Fibroblast of mammary gland (primary cell): ENCODE results near the gene CAPN2.

Source experiments
- DNase-seq: peaks from one replicate; pipeline ENCODE4 v3.0.0-alpha.2; 2010; ENCODE audit warnings: low read depth
- H3K4me3 ChIP-seq: 2 replicates; pipeline ENCODE4 v1.5.1; 2011; ENCODE audit warnings: low read depth, mild to moderate bottlenecking, low read length, moderate library complexity; ENCODE audit not compliant: control insufficient read depth
- TF ChIP-seq, protein P1 (sequence below): conservative IDR thresholded peaks from 2 replicates; pipeline ENCODE4 v1.5.1; 2011; ENCODE audit warnings: low read depth, low read length, inconsistent platforms; ENCODE audit not compliant: control insufficient read depth, insufficient read depth

CAPN2 gene

GRCh38 chr1:223763251-223763650 lies 50.9 kb downstream of the CAPN2 start:
- no peak overlapping the region for H3K4me3 ChIP-seq
- DNase-seq: no peak
- TF ChIP-seq, protein P1, sequence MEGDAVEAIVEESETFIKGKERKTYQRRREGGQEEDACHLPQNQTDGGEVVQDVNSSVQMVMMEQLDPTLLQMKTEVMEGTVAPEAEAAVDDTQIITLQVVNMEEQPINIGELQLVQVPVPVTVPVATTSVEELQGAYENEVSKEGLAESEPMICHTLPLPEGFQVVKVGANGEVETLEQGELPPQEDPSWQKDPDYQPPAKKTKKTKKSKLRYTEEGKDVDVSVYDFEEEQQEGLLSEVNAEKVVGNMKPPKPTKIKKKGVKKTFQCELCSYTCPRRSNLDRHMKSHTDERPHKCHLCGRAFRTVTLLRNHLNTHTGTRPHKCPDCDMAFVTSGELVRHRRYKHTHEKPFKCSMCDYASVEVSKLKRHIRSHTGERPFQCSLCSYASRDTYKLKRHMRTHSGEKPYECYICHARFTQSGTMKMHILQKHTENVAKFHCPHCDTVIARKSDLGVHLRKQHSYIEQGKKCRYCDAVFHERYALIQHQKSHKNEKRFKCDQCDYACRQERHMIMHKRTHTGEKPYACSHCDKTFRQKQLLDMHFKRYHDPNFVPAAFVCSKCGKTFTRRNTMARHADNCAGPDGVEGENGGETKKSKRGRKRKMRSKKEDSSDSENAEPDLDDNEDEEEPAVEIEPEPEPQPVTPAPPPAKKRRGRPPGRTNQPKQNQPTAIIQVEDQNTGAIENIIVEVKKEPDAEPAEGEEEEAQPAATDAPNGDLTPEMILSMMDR: no peak

GRCh38 chr1:223763881-223764280 lies 51.5 kb downstream of the CAPN2 start:
- TF ChIP-seq, protein P1: no peak
- no peak overlapping the region for H3K4me3 ChIP-seq
- DNase-seq: no peak

DNA sequence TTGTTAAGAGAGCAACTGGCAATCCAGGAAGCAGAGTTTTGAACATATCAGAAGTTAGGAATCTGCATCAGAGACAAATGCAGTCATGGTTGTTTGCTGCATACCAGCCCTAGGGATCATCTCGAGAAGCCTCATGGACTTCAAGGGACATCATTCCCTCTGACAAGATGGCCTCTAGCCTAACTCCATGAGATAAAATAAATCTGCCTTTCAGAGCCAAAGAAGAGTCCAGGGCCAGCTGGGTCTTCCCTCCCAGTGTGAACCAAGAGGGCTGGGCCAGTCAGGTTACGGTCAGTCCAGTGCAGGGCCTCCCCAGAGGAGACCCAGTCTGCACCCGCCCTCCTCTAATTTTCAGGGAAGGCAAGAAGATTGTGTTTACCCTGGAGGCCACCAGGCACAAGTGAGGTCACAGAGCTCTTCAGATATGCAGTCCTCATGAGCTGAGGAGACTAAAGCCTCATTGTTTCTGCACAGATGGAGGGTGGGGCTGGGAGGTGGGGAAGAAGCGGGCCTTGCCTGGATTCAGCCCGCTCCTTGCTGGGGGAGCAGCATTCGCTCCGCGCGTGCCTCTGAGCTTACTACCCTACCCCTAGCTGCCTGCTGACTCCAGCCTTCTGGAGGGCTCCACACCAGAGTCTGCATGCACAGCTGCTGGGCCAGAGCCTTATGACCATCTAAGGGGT lies 52.8 kb downstream of the CAPN2 start:
- TF ChIP-seq, protein P1: no peak
- H3K4me3 ChIP-seq: no peak overlapping the region
- DNase-seq: no peak

DNA sequence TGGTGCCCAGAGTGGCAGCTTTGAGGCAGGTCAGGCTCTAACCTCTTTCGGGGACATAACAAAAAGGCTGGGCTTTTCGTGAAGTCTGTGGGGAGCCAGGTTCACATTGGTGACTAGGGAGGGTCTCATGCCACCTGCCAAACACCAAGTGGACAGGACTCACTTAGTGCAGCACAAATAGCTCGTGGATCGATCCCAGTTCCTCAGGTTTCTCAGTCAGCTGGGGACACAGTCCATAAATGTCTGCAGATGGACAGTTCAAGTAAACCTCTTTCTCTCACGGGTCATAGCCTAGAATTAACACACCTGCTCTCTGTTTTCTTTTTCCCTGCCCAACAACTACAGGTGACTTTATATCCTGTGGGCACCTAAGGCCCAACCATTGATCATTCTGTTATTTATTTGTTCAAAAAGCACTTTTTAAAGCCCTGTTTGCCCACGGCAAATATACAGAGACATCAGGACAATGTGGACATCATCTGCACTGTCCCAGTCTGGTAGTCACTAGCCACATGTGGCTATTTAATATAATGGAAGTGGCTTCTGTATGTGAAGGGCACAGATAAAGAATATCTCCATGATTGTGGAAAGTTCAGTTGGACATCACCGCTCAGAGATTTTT lies 53.5 kb downstream of the CAPN2 start:
- DNase-seq: no peak
- H3K4me3 ChIP-seq: no peak overlapping the region
- TF ChIP-seq, protein P1: no peak

GRCh38 chr1:223770621-223771315 lies 58.4 kb downstream of the CAPN2 start:
- no peak for DNase-seq
- TF ChIP-seq, protein P1: no peak
- no peak overlapping the region for H3K4me3 ChIP-seq

DNA sequence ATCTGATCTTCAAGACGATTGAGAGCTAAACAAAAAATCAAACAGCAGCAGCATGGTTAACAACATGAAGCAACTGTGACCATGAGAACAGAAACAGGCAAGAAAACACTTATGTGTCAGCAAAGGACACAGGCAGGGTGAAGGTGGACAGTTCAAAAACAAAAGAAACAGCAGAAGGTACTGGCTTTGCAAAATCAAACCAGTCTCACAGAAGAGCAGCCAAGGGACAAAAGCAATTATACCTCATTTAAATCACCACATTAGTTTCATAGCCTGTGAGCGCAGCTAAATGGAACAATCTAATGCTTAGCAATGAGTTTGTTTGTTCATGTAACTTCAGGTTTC lies 59.1 kb downstream of the CAPN2 start:
- H3K4me3 ChIP-seq: no peak overlapping the region
- DNase-seq: no peak
- TF ChIP-seq, protein P1: no peak
